Activated CD8-positive, alpha-beta memory T cell treated with anti-CD3 and anti-CD28 coated beads, Interleukin-2, amount 50 U/mL, for 24 hours (primary cell): ENCODE measurements around the gene HOXB9.

Experiments
- DNase-seq: peaks from one replicate; pipeline ENCODE4 v3.0.0-alpha.2; 2020; ENCODE audit errors: extremely low read depth

Gene HOXB9

DNA sequence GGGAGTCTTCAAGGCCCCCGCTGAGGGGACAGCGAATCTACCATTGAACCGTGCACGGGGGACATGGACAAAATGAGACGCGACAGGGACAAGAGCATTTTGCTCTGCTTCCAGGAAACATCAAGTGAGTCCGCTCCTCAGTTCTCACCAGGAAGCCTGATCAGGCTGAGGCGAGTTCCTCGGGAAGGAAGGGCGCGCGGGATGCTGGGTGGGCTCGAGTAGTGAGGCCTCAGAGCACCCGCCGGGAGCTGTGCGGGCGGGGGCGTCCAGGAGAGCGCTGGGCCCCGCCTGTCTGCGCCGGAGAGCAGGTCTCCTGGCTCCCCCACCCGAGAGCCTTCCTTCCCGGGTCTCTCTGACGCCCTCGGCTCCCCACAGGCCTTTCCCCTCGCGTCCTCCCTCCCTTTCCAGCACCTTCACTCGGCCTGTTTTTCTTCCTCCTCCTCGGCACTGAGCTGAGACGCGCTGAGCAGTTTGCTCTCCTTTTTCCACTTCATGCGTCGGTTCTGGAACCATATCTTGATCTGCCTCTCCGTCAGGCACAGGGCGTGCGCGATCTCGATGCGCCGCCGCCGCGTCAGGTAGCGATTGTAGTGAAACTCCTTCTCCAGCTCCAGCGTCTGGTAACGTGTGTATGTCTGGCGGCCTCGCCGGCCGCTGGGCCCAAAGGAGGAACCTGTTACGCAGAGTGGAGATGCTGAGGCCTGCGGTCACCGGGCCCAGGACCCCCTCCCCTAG is 30.0 kb downstream of the HOXB9 start:
- no peak for DNase-seq

DNA sequence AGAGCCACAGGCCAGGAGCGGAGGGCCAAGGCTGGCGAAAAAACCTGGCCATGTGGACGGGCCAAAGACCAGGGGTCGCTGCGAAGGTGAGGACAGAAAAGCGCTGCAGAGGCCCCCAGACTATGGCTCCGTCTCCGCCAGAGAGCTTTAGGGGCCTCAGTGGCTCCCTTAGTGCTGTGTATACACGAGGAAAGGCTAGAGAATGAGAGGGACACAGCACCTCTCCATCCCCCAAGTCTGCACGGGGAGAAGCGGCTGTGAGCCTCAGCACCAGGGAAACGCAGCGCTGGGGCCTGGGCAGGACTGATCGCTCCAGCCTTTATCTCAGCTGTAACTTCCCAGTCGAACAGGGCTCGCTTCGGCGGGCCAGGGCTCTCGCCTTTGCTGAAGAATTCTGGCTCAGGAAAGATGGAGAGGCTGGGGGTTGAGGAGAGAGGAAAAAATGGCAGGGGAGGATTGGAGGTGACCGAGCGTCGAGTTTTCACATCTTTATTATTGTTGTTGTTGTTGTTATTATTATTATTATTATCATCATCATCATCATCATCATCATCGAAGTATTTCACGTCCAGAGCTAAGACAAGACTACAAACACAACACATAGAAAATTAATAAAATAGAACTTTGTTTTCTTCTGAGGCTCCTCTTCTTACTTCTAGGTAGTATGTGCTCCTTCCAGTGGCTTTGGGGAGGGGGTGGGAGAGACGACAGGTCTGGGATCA is 30.7 kb downstream of the HOXB9 start:
- DNase-seq: no peak

DNA sequence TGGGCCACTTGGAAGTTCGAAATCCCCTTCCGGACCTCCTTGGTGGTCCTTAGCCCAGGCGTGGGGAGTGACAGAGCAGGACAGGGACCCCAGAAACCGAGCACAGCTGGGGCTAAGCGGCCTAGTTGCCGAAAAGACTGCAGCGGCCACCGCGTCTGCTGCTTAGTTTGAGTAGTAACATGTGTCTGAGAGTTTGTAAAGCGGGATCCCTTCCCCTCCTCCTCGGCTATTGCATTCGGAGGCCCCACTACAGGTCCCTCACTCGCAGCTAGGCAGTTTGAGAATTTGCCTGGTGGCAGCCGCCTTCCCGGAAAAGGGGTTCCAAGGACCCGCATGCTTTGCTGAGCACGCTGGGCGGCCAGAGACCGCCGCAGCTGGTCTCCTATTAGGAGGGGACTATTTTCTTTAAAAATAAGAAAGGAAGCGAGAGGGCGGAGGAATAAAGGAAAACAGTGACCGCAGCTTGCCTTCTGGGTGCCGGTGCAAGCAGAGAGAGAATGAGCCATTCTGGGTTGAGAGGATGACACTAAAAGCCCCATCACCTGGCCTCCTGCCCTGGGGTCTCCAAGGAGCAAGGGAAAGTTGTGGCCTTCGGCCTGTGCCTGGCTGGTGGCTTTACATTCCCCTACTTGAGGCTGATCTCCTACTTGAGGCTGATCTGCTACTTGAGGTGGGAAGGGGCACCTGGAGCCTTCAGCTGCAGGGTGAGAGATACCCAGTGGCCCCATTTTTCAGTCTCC is 31.4 kb downstream of the HOXB9 start:
- no peak for DNase-seq

DNA sequence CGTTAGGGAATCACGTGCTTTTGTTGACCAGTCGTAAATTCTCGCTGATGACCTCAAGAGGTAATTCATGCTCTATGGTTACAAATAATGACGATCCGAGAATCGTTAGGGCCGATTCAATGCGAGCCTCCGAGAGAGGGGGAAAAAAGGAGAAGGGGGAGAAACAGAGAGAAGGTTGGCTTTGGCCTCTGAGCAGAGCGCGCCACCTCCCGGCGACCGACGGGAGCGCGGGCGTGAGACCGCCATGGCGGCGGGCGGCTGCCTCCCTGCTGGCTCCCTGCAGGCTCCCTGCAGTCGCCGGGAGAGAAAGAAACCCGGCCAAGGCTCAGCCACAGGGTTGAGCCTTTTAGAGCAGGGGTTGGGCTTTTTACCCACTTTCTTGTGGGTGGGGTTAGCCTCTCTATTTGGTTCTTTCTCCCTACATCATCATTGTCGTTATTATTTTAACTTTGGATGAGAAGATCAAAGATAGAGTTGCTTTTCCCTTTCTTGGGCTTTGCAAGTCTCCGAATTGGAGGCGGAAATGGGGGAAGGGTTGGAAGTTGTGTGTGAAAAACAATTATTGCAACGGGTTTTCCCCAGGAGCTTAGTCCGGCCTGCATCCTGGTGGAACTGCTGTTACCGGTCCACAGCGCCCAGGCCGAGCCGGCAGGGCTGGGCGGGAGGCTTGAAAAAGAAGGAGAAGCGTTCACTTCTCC is 32.2 kb downstream of the HOXB9 start:
- peak; percentile 35 for DNase-seq

DNA sequence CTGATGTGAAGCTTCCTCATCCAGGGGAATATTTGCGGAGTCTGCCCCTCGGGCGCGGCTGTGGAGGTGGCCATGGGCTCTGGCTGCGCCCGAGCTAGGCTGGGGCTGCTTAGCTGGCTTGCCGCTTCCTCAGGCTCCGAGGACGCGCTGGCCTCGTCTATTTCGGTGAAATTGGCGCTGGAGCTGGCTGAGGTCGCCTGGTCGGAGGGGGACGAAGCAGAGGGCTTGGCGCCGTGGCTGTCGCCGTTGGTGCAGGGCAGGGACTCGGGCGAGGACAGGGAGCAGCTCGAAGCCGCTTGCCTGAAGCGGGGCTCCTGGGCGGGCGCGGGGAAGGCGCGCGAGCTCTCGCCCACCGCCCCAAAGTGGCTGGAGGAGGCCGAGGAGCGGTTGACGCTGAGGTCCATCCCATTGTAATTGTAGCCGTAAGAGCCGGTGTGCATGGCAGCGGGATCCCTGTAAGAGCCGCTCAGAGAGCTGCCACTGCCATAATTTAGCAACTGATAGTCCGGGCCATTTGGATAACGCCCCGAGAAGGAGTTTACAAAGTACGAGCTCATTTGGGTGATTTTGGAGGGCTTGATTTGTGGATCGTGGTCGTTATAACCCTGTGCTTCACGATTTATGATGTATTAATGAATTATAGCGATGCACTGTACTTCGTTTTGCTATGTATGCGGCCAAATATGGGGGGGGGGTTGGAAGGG is 32.9 kb downstream of the HOXB9 start, which contains the start of gene HOXB5:
HOXB5 (minus strand) TSS at position 654 of the 704 bp plus-strand sequence; CDS start at position 557, 97 bp downstream.
- DNase-seq: no peak

DNA sequence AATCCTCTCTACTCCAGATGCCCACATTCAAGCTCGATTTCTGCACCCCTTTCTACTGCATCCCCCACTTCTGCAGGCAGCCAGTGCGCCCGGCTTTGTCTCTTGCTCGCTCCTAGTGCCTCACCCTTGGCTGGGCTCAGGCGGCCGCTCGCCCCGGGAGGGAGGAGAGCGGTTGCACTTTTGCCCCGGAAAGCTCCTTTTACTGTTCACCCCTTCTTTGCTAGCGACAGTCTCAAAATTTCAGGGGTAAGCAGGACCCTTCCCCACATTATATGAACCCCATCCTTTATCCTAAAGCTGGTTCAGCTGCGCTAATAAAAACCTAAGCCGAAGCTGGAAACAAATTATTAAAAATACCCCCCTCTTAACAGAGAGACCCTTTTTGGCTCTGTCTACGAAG is 33.6 kb downstream of the HOXB9 start:
- DNase-seq: no peak

DNA sequence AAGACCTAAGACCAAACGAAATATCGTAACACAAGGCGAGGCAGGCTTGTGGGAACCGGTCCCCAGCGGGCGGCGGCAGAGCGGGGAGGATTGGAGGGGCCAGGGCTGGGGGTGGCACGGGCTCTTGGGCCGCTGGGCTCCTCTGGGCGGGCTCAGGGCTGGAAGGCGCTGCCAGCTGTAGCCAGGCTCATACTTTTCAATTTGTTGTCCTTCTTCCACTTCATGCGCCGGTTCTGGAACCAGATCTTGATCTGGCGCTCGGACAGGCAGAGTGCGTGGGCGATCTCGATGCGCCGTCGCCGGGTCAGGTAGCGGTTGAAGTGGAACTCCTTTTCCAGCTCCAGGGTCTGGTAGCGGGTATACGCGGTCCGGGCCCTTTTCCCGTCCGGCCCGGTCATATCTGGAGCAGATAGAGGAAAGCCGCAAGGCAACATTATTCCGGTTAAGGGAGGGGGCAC is 34.1 kb downstream of the HOXB9 start:
- no peak for DNase-seq

DNA sequence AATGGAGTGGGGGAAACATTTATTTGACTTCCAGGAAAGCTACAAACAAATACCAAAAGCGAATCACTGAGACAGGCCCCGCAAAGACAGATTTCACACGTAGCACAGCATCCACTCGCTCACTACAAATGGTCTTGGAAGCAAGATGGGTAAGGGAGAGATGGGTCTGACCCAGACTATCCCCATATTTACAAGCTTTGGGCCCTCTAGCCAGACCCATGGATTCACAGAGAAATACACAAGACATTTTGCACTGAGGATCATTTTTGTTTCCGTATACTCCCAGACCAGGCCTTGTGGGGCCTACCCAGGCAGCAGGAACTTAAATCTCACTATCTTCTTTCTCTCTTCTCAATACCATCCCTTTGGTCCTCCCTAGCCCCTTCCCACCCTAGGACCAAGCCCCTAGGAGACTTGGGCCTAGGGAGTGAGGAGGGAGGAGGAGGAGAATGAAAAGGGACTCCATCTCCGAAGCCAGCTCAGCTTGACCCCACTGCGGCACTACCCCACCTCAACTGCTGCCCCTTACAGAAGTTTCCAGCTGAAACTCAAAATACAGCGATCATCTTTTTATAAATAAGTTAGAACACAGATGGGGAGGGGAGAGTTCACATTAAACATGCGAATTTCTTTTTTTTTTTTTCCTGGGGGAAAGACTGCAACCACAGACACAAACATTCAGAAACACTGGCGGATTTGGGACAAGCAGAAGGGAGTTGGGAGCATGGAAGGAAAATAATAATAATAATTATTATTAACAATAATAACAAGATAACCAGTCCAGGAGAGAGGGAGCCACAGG is 34.7 kb downstream of the HOXB9 start:
- DNase-seq: no peak

DNA sequence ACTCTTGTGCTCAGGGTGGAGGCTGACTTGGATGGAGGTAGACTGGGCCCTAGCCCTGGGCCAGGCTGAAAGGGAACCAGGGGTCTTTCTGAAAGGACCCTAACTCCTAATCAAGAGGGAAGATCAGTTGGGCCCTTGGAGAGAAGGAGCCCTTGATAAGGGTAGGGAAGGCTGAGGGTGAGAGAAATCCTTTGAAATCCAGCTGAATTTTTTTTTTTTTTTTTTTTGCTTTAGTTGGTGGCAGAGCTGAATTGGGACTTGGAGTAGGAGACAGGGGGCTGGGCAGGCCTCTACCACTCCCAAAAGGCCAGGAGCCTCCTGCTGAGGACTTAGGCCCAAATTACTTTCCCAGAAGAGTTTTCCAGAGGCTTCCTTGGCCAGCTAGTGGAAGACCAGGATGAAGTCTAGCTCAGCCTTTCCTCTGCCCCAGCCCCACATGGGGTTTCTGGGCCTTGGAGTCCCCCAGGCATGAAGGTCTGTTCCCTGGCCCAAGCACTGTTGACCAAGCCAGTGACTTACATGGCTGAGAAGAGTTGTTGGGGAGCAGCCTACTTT is 35.5 kb downstream of the HOXB9 start:
- DNase-seq: no peak

DNA sequence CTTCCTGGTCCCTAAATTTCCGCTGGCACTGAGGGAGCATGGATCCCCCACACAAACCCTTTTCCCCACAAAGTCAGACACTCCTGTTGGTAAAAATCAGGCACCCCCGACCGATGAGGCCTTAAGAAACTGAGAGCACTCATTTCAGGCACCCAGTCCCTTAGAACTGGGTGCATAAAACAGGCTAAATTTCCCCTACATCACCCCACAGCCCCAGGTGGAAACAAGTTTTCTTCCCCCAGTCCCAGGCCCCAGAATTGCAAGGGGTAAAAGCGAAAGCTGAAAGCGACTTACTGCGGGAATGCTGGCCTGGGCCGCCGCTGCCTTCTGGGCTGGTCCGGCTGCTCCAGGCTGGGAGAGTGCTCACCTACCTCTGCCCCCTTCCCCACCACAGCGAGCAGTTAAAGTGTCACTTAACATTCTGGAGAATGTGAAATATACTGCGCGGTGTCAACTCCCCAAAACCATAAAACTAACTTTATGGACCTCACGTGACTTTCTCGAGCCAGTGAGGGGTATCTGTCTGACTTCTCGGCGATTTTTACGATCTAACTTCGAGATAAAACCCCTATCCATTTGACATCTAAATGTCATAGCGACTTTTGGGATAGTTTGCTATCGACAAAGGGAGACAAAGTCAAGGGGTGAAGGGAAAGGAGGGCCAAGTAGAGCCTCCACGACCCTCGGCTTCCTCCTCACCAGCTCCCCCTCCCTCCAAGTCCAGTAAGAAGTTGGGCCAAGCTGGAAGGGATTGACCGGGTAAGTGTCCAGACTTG is 36.1 kb downstream of the HOXB9 start, which contains the start of gene HOXB3:
HOXB3 (minus strand) TSS at position 411 of the 776 bp plus-strand sequence. CDS start 37,767 bp downstream, outside the sequence.
- DNase-seq: no peak

DNA sequence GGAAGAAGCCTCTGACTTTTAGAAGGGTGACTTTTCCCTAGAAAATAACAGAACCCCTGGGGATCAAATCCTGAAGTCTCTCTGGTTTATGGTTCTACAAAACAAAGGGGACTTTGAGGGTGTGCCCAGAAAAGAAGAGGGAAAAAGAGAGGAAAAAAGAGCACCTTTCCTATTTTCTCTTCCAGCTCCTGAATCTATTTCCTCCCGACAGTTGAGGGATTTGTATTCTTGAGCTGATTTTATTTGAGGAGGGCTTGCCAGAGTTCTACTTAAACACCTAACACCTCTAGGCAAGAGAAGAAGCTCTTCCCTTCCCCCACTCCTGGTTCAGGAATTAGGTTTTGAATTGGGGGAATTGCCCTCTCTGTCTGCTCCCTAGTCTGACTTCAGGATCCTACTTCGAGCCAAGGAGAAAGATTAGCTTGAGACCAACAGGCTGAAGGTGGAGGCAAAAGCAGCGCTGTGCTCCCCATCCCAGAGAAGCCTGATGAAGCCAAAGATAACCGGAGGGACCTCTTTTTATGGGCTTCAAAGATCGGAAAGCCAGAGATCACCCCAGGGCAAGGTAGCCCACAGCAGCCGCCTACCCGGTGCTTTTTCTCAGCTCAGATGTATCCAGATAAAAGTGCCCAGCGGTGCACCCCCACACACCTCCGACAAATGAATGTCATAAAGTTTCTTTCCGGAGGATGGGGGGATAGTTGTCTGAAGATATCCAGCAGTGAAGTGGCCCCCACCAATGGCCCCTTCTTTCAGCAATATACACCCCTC is 36.9 kb downstream of the HOXB9 start:
- DNase-seq: no peak

DNA sequence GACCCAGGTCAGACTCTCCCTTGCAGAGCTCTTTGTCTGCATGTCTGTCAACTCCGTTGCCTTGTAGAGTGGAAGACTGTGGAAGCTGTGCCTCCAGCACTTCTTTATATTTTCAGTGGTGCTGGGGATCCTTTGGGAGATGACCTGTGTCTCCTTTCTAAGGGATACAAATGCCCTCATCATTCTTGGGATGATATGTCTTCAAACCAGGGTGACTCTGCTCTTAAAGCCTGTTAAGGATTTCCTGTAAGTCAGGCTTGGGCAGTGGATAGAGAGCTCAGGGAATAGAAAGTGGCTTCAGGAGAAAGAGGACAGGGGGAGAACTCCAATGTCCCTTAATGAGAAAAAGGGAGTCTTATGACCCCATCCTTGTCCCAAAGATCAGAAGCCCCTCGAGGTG is 37.6 kb downstream of the HOXB9 start:
- no peak for DNase-seq

DNA sequence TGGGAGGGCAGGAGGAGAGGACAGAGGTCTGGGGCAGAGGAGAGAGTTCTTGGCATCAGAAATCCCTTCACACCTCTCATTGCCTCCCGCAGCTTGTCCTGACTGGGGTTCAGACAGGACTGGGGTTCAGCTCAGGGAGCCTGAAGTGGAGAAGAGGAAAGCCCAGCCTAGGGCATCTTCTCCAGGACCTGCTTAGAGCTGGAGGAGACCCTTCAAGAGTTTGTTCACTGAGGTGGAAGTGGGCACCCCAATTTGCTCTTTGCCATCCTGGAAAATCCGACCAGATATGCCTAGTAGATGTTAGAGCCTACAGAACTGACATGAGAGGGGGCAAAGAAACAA is 38.1 kb downstream of the HOXB9 start:
- no peak for DNase-seq

DNA sequence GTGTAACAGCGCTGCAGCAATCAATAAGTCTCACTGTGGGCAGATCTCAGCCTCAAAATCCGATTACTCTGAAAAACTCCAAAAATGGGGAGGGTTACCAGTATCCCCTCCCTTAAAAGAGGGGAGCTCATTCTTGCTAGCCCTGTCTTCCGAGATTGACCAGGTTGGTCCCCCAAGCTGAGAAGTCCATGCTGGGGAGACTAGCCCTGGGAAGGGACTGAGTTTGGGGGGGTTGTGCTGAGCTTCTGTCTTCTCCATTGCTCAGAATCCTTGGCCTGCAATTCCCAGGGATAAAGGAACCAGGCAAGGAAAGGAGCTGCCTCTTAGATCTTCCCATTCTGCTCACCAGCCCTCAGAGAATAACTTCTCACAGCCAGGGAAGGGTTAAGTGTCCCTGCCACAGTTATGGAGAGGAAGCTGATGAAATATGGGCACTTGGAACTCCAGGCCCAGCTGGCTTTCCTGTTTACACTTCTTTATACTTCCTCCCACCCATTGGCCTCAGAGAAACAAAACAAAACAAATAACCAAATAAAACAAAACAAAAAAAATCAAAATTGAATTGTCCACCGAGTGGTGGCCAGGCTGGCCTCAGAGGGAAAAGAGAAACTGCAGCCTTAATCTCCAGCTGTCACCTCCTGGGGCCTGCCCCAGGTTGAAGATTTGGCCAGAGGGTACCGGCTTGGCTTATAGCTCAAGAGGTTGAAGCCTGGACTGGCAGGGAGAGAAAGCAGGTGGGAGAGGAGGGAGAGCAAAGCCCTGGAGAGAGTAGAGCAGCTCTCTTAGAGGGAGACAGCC is 38.7 kb downstream of the HOXB9 start:
- DNase-seq: no peak

DNA sequence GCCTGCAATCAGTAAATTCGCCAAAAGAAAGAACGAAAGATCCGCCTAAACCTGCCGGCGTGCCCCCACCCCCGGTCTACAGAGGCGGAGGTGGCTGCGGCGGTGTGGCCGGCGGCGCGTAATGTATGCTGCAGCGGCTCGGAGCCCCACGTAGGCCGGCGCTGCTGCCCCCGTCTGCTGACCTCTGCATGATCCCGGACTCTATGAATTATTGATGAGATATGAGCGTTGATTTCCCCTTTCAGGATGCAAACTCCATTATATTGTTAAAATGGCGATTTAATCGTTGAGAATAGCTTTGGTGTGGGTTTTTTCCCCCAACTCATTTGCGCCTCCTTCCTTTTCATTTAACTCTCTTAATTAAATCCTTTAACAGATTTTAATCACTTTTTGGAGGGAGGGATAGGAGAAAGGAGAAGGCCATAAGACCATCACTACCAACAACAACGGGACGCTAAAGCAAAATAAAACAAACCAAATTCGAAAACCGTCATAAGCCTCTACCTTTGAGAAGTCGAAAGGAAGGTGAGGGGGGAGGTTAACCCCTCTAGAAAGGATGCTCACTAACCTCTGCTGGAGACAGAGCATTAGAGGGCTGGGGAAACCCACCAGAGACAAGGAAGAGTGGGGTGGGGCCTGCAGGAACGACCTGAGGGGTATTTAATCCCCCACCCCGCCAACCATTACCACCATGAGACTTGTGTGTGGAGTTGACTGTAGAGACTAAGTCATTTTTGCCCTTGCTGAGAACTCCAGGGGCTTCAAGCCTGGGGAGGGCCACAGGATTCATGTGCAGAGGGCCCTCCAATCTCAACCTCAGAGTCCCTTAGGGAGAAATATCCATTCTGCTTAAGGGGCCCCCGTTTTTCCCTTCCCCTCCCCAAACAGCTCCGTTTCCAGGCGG is 39.6 kb downstream of the HOXB9 start:
- no peak for DNase-seq

DNA sequence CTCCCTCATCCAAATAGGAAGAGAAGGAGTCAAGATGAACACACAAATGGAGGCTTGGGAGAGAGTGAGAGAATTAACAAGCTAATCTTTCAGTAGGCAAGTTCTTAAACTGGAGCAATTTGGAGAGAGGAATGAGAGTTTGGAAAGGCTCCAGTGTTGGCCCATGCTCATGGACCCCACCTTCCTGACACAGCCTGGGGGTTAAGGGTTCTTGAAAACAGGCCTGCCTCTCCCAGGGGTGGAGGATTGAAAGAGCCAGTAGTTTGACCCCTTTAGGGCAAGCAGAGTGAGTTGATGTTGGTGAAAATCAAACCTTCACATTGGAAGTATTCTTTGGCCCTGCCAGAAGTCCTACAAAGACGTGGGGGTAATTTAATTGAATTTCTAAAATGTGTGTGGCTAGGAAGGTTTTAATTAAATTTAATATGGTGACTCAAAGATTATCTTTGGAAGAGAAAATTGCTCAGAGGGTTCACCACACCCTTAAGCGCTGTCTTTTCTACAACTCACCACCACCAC is 41.9 kb downstream of the HOXB9 start:
- no peak for DNase-seq
